HG03469 (cell line): ENCODE results near the gene SUCO.
A peak's percentile ranks its signal among the peaks of the same experiment; 100 is the strongest.
"Not testable (repeated sequence)": the region's sequence is repeated elsewhere in the genome, so short reads cannot be mapped to it uniquely, and the experiment has no call there.

Experiments used
- ATAC-seq: cut with Tn5 transposase; IDR thresholded peaks from one replicate; pipeline ENCODE4 v1.9.1; 2021; ENCODE audit warnings: mild to moderate bottlenecking, moderate library complexity, moderate number of reproducible peaks; ENCODE audit not compliant: unreplicated experiment

SUCO gene

DNA sequence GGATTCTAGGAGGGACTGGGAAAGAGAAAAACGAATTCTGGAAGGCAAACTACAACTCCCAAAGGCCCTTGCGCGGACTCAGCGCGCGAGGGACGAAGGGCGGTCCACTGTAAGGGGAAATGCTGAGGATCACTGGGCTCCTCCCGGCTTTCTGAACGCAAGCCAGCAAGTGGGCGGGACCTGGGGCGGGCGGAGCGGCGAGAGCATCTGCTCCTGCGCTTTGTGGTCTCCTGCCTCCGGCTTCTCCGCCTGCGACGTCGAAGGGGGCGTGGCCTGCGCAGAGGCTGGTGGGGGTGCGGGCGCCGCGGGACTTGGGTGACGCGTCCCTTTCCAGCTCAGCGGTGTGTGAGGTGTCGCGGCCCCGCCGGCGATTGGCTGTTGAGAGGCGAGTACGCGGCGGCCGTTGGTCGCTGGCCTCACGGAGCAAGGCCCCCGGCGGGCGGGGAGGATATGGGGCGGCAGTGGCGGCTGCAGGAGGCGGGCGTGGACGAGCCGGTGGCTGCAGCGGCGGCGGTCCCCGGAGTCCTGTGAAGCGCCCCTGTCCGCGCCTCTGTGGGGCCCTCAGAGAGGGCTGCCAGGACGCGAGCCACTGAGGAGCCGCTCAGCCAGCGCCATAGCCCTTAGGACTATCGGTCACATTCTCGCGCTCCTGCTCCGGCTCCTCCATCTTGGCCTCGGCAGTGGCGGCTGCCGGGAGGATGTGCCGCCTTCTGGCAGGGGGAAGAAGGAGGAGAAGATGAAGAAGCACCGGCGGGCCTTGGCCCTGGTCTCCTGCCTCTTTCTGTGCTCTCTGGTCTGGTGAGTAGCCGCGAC is at the start of gene SUCO:
Gene SUCO, plus strand, starts transcription at position 451 of the 813 bp plus-strand sequence. Its CDS starts 286 bp downstream, at position 737.
- peak; percentile 67 for ATAC-seq

DNA sequence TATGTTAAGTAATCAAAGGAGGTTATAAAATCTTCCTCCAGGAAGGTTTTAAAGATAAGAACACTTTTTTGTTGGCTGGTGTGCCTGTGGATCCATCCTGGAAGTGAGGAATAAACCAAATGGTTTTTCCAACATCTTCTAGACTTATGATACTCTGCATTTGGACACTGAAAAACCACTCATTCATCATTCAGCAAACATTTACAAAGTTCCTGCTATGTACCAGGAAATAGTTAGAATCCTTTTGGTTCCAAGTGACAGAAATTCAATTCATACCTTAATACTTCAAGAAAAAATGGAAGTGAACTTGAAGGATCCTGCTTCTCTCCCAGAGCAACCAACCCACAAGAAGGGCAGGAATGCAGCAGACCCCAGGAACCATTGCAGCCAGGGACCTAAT is 49.5 kb upstream of the SUCO start:
- ATAC-seq: no peak

DNA sequence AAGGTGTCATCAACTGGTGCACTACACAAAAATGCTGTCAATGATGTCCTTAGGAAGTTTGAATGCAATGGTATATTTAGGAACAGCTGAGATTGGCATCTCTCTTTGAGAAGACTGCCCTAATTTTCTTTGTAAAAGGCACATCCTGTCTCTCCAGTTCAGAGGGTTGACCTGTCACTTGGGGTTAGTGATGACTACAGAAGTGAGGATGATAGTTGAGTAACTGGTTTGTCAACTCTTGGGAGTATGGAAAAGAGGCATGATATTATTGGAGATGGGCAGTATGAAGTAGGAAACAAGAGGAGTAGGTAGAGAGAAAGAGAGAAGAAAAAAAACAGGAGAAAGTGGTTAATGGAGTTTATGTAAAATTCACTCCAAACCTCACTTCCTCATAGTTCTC is 48.7 kb upstream of the SUCO start:
- no peak for ATAC-seq

GRCh38 chr1:172485626-172486025 is 47.3 kb upstream of the SUCO start:
- ATAC-seq: no peak

DNA sequence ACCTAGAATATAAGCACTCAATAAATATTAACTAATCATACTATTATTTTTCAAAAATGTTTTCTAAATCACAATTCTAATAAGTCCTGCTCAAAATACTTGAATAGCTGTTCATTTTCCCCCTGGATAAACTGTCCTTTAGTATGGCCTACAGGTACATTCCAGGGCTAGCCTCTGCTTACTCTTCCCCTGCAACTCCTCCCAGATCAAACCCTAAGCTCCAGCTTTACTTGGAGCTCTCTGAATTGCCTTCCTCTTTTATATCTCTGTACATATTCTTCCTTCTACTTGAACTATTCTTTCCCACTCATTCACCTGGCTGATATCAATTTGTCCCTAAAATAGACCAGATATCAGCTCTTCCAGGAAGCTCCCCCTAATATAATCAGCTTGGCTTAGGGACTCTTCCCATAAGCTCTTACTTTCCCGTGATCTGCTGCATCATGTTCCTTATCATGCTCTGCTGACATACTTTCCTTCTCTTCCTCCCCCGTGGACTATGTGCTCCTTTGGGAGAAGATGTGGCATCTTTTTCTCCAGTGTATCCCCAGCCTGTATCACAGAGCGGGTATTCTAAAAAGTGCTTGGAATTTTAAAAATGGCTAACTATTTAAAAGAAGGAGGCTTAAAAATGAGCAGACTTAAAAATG is 46.0 kb upstream of the SUCO start:
- no peak for ATAC-seq

DNA sequence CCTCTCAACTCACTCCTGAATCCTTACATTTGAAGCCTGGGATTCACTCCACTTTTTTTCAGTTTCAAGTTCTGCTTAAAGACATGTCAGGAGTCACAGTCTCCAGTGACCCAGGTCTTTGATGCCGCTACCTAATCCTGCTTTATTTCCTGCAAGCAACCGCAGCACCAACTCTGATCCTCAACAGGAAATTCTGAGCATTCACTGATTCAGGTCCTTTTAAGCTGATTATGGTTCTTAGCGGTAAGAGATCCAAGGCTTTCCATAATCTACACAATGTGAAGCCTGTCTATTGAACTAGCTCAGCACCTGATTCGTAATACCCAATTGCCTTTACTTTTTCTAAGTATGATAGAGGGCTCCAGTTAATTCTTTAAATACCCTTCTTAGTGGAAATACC is 45.4 kb upstream of the SUCO start:
- no peak for ATAC-seq

DNA sequence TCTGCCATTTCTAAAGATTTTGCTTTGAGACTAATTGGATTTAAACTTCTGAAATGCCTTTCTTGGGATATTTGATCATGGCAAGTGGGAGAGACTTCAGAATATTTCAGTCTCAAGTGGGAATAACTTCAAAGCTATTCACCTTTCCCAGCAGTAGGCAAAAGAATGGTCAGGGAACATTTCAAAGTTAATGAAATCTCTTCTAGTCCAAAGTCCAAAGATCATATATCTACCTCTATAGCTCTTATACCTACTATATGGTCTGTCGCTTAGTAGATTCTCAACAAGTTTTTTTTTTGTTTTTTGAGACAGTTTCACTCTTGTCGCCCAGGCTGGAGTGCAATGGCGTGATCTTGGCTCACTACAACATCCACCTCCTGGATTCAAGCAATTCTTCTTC is 44.6 kb upstream of the SUCO start:
- no peak for ATAC-seq

- ATAC-seq: no peak
Observed at GRCh38 chr1:172489847-172490246, 43.1 kb upstream of the SUCO start.

GRCh38 chr1:172492421-172492820 is 40.5 kb upstream of the SUCO start:
- no peak for ATAC-seq

- no peak for ATAC-seq
Observed at GRCh38 chr1:172494166-172494565, 38.8 kb upstream of the SUCO start.

DNA sequence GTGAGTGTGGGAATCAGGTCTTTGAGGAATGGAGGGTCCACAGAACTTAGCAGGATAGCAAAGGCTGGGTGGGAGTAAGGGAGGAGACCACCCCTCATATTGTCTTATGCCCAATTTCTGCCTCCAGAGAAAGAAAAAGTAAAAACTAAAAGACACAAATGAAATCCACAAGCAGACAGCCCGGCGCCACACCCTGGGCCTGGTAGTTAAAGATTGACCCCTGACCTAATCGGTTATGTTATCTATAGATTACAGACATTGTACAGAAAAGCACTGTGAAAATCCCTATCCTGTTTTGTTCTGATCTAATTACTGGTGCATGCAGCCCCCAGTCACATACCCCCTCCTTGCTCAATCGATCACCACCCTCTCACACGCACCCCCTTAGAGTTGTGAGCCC is 36.8 kb upstream of the SUCO start:
- ATAC-seq: not testable (repeated sequence)

DNA sequence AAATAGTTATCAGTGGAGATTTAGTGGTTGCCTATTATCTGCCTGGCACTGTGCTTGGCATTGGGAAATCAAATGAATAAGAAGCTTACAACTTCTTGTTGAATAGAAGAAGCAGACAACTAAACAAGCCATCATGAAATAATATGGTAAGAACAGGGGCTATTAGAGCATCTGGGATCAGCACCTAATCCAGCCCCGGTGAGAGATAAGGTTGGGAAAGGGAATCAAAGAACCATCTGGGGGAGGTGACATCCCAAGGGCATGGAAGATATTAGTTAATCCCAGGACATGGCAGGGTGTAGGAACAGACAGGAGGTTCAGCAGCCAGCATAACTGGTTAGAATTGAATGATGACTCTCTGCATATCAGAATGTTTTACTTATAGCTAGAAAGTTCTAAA is 36.3 kb upstream of the SUCO start:
- ATAC-seq: no peak

- no peak for ATAC-seq
Observed at GRCh38 chr1:172497230-172497629, 35.7 kb upstream of the SUCO start.

DNA sequence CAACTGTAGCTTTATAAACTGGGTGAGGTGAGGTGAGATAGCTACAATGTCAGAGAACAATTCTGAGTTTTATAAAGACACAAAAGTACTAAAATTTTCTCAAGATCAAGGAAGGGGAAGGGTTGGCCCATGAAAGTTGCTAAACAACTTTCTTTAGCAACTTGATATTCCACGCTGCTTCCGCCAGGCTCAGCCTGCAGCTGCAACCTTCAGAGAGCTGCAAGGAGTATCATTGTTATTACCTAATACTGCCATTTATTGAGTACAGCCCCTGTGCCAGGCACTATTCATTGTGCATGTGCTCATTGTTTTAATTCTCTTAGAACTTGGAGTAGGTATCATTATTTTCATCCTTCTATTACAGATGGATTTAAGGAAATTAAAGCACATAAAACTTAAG is 34.1 kb upstream of the SUCO start:
- ATAC-seq: no peak

DNA sequence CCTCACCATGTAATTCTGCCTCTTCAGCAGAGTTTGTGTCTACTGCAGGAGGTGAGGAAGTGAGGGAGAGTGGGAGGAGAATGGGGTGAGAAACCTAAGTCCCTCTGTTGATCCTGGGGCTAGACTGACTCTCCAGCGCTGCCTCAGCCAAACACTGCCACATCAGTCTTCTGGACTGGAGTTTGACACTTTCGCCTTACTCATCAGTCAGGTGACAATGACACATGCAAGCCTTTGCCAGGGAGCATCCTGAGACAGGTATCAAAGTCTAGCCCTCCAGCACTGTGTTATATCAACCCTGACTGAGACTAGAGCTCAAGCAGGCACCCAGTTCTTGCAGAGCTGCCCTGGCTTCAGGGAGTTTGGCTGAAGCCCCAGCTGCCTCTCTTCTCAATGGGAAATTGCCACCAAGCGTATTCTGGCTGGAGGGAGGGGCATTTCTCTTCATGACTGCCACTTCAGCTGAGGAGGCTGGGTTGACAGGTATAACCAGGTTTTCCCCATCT is 33.3 kb upstream of the SUCO start:
- ATAC-seq: no peak

- no peak for ATAC-seq
Observed at GRCh38 chr1:172500207-172500606, 32.7 kb upstream of the SUCO start.

DNA sequence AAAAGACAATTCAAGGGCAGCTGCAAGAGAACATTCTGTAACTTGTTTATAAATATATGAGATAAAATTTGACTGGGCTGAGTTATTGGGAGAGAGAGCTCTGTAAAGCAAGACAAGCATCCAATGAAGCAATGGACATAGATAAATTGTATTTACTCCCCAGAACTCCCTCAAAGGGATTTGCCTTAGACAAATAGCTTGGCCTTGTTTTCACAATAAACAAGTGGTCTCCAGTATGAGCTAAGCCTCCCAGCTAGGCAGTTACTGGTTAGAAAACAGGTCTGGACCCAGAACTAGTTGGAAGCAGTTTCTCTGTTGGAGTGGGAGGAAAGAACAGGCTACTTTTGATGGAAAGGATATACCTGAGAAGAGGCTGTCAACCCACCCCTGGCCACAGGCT is 25.2 kb upstream of the SUCO start:
- no peak for ATAC-seq

GRCh38 chr1:172510479-172510878 is 22.5 kb upstream of the SUCO start:
- no peak for ATAC-seq

DNA sequence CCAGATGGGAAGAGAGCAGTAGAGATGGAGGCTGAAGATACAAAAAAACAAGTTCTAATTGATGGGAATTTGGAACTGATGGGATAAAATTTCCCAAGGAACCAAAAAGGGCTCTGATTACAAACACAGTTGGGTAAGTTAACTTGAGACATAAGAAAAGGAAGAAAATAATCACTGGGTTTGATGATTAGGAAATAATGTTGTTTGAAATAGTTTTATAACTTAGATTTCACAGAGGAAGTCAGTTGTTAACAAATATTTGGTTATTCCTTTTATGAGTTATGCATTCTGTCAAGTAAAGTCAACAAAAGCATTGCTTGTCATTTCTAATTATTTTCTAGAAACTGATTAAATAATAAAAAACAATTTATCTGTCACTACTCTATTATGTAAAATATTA is 20.4 kb upstream of the SUCO start:
- no peak for ATAC-seq

- ATAC-seq: no peak
Observed at GRCh38 chr1:172513479-172513878, 19.5 kb upstream of the SUCO start.

DNA sequence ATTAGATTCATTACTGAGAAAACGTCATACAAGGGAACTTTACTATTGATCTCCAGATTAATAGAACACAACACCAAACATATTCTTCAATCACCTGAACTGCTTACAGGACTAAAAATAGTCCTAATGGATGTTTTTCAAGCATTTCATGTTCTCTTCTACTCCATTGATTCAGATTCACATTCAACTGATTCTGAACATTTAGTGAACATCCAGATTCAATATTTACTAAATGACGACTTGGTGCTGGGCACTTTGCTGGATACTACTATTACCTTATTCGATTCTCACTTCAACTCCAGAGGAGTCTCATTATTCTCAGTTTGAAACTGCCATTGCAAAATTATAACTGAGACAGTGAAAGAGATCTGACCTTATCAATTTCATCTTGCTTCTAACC is 18.8 kb upstream of the SUCO start:
- ATAC-seq: no peak

DNA sequence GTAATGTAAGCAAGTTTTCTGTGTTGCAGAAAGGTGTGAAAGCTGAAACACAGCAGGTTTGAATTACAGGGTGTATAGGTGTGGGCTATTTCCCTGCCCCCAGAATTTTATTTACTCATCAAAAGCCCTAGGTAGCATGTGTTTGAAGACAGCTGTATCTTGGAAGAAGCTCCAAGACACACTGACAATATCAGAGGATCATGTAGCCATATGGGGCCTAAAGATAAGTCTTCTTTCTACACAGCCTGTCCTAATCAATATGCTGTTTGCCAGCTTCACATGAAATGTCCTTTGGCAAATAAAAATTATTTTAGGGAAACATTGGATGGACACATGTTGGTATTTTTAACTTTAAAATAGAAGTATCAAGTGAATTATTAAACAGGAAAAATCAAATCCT is 17.5 kb upstream of the SUCO start:
- ATAC-seq: no peak
